ENCODE data around the gene TP53TG5. TPM values are rescaled to one million over a fixed set of nuclear protein-coding genes. Genes with fewer than 3 reads are reported as not detected.

TP53TG5 gene
- total RNA-seq, 2 experiments from 2014 or later: 0.29 TPM; not detected in 1

GRCh38 chr20:45406260-45407066 lies 28.3 kb upstream of the TP53TG5 start:
- DNase-seq (peak; percentile 53), ATAC-seq (peak; percentile 52)
- no peak for TF ChIP-seq CTCF (IDR thresholded peaks at IDR 0.05)
- H3K4me3 Mint-ChIP-seq: peak overlapping the region; percentile 73
- ChIA-PET POLR2A (interaction anchor here (0.6 to 2.5 kb wide), 7 partner anchors 10 to 38 kb away, joined by 3 to 14 read pairs (median 3); partner anchors contain the start of gene PIGT), CTCF (interaction anchor here (0.6 to 3.4 kb wide), 8 partner anchors 9 to 105 kb away, joined by 3 to 26 read pairs (median 10); partner anchors contain the start of genes PIGT and SYS1)
- peaks cover 12% of the 10 kb centered on the region for H3K36me3 Mint-ChIP-seq (ENCODE audit: low read depth)
- peaks cover 21% of the 10 kb centered on the region for H3K4me1 Mint-ChIP-seq (ENCODE audit: low read depth)
- H3K27ac Mint-ChIP-seq: peak overlapping the region; percentile 63
- intact Hi-C loops (cut with micrococcal nuclease): no loop called here
- H3K27me3 Mint-ChIP-seq: peaks cover 4% of the 10 kb centered on the region
- H3K9me3 Mint-ChIP-seq: peaks cover 8% of the 10 kb centered on the region

- intact Hi-C loops (cut with micrococcal nuclease): no loop called here
- ChIA-PET POLR2A (interaction anchor here (1.3 to 2.2 kb wide), 2 partner anchors 10 to 32 kb away, joined by 3 to 14 read pairs; partner anchors contain the start of gene PIGT), CTCF (interaction anchor here (1.0 to 3.4 kb wide), 4 partner anchors 26 to 32 kb away, joined by 3 to 26 read pairs (median 10); no protein-coding TSS in a partner anchor)
- Mint-ChIP-seq H3K4me1 (ENCODE audit: low read depth) (peaks cover 21% of the 10 kb centered on the region), H3K27ac (peak overlapping the region; percentile 47), H3K27me3 (peaks cover 4% of the 10 kb centered on the region), H3K9me3 (peaks cover 12% of the 10 kb centered on the region), H3K36me3 (ENCODE audit: low read depth) (peaks cover 16% of the 10 kb centered on the region), H3K4me3 (peak overlapping the region; percentile 73)
- ATAC-seq (peak; percentile 38), DNase-seq (no peak)
- no peak for TF ChIP-seq CTCF (IDR thresholded peaks at IDR 0.05)
These were observed 27.6 kb upstream of the TP53TG5 start for GRCh38 chr20:45405571-45406259.

- no peak for DNase-seq
- CTCF ChIA-PET: interaction anchor here (0.6 to 2.7 kb wide), 3 partner anchors 31 to 452 kb away, joined by 3 to 13 read pairs (median 7); no protein-coding TSS in a partner anchor
- ATAC-seq: no peak
- Mint-ChIP-seq H3K4me3 (peak overlapping the region; percentile 61), H3K9me3 (peaks cover 22% of the 10 kb centered on the region), H3K27me3 (peaks cover 4% of the 10 kb centered on the region), H3K36me3 (ENCODE audit: low read depth) (peaks cover 28% of the 10 kb centered on the region), H3K4me1 (ENCODE audit: low read depth) (peaks cover 21% of the 10 kb centered on the region), H3K27ac (no peak overlapping the region)
- intact Hi-C loops (cut with micrococcal nuclease): no loop called here
- POLR2A ChIA-PET: interaction anchor here (0.6 to 1.0 kb wide), 3 partner anchors 31 to 45 kb away, joined by 3 read pairs; partner anchors contain the start of gene SYS1
- TF ChIP-seq CTCF (IDR thresholded peaks at IDR 0.05): no peak
These were observed 26.3 kb upstream of the TP53TG5 start for GRCh38 chr20:45404438-45404837.

- Mint-ChIP-seq H3K4me3 (no peak overlapping the region), H3K9me3 (peaks cover 22% of the 10 kb centered on the region), H3K36me3 (ENCODE audit: low read depth) (peaks cover 31% of the 10 kb centered on the region), H3K27ac (no peak overlapping the region), H3K4me1 (ENCODE audit: low read depth) (peaks cover 15% of the 10 kb centered on the region), H3K27me3 (peaks cover 4% of the 10 kb centered on the region)
- TF ChIP-seq CTCF (IDR thresholded peaks at IDR 0.05): no peak
- ChIA-PET POLR2A (no interaction called here), CTCF (interaction anchor here (0.7 to 1.1 kb wide), 3 partner anchors 15 to 34 kb away, joined by 3 read pairs; no protein-coding TSS in a partner anchor)
- DNase-seq (no peak), ATAC-seq (no peak)
- intact Hi-C loops (cut with micrococcal nuclease): no loop called here
These were observed 24.8 kb upstream of the TP53TG5 start for GRCh38 chr20:45402946-45403345.

Data from activated CD8-positive, alpha-beta T cell treated with anti-CD3 and anti-CD28 coated beads for 36 hours (primary cell).